ENCODE results near the gene SERPINA6.

The SERPINA6 gene

DNA sequence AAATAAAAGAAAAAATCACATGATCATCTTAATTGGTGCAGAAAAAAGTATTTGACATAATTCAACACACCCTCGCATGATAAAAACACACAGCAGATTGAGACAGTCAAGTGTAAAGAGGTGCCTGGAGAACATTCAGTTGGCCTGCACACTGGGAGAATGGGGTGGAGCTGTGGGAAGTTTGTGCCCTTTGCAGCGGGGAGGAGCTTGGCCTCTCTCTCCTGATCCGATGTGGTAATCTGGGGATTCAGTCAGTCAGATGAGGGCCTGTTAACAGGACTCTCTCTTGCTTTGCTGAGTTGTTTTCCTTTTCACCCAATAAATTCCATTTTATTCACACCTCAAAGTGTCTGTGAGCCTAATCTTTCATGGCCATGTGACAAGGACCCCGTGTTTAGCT, 5.9 kb downstream of the SERPINA6 start:
- no peak for DNase-seq (ENCODE audit: low spot score)

DNA sequence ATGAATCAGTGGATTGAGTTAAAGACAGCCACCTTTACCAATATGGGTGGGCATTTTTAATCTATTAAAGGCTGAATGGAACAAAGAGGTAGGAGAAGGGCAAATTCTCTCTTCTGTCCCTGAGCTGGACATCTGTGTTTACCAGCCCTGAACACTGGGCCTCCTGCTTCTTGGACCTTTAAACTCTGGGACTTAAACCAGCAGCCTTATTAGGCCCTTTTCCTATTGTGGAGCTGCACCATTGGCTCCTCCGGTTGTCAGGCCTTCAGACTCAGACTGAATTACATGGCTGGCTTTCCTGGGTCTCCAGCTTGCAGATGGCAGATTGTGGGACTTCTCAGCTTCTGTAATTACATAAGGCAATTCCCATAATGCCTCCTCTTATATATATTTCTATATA, 6.4 kb downstream of the SERPINA6 start:
- no peak for DNase-seq (ENCODE audit: low spot score)
- TF ChIP-seq, protein P1, sequence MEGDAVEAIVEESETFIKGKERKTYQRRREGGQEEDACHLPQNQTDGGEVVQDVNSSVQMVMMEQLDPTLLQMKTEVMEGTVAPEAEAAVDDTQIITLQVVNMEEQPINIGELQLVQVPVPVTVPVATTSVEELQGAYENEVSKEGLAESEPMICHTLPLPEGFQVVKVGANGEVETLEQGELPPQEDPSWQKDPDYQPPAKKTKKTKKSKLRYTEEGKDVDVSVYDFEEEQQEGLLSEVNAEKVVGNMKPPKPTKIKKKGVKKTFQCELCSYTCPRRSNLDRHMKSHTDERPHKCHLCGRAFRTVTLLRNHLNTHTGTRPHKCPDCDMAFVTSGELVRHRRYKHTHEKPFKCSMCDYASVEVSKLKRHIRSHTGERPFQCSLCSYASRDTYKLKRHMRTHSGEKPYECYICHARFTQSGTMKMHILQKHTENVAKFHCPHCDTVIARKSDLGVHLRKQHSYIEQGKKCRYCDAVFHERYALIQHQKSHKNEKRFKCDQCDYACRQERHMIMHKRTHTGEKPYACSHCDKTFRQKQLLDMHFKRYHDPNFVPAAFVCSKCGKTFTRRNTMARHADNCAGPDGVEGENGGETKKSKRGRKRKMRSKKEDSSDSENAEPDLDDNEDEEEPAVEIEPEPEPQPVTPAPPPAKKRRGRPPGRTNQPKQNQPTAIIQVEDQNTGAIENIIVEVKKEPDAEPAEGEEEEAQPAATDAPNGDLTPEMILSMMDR (IDR thresholded peaks at IDR 0.05; ENCODE audit: extremely low read depth, missing control alignments): no peak

More for the DNA sequence above, 5.9 kb downstream of the SERPINA6 start:
- TF ChIP-seq, protein P1 (IDR thresholded peaks at IDR 0.05; ENCODE audit: extremely low read depth, missing control alignments): no peak

- no peak for DNase-seq (ENCODE audit: low spot score)
- TF ChIP-seq, protein P1 (IDR thresholded peaks at IDR 0.05; ENCODE audit: extremely low read depth, missing control alignments): no peak
Observed at GRCh38 chr14:94314890-94315289, 8.2 kb downstream of the SERPINA6 start.

GRCh38 chr14:94313991-94314655, 9.0 kb downstream of the SERPINA6 start:
- TF ChIP-seq, protein P1 (IDR thresholded peaks at IDR 0.05; ENCODE audit: extremely low read depth, missing control alignments): no peak
- no peak for DNase-seq (ENCODE audit: low spot score)

DNA sequence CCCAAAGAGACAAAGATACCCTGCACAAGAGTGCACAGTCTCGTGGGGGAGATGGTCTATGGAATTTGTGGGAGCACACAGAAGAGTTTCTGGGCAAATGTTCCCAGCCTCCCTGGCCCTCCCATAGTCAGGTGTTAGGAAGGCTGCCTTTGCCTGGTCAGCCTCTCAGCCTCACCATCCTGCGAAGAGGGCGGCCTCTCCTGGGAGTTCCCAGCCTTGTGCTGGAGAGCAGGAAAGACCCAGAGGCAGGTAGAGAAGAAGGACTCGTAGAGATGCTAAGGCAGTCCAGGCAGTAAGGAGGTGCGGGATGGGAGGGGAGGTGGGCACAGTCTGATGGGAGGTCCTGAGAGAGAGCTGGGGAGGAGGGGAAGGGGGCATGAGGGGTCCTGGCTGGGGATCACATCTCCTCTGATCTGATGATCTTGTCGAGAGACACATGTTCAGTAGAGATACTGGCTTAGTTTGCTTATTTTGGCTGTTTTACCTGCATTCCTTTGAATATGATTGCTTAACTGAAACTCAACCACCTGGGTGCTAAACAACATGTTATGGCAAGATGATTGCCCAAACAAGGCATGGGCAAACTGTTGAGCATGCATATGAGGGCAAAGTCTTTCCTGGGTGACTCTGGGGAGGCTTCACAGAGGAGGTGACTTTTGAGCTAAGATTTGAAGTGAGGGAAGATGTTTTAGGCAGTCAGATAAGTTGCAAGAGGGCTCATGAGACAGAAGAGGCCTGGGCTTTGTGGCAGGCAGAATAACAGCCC, 10.5 kb downstream of the SERPINA6 start:
- TF ChIP-seq, protein P1 (IDR thresholded peaks at IDR 0.05; ENCODE audit: extremely low read depth, missing control alignments): no peak
- no peak for DNase-seq (ENCODE audit: low spot score)

GRCh38 chr14:94310248-94310647, 12.9 kb downstream of the SERPINA6 start:
- no peak for DNase-seq (ENCODE audit: low spot score)

GRCh38 chr14:94309721-94310120, 13.4 kb downstream of the SERPINA6 start:
- no peak for DNase-seq (ENCODE audit: low spot score)
- TF ChIP-seq, protein P1 (IDR thresholded peaks at IDR 0.05; ENCODE audit: extremely low read depth, missing control alignments): no peak

More at GRCh38 chr14:94310248-94310647, 12.9 kb downstream of the SERPINA6 start:
- TF ChIP-seq, protein P1 (IDR thresholded peaks at IDR 0.05; ENCODE audit: extremely low read depth, missing control alignments): no peak

All from GM20000 (cell line).